Left colon (tissue), 2 donors: ENCODE results near the gene RBM17. TPM values are rescaled to one million over a fixed set of nuclear protein-coding genes. Genes with fewer than 3 reads are reported as not detected.

Source experiments
- ATAC-seq: fragments of 200-7000 bp; cut with Tn5 transposase; one replicate; pipeline ENCODE4 v1.9.1; 2020; ENCODE audit warnings: mild to moderate bottlenecking, moderate library complexity
- DNase-seq, 2 donors: peaks; one replicate each; pipeline ENCODE4 v3.0.0-alpha.2; 2020
- intact Hi-C, 2 donors: fragments of 100-400 bp; cut with DNase I in 1 of 2; cut with micrococcal nuclease in 1 of 2; formaldehyde crosslinking; loops; one replicate each; pipeline versions ENCODE4 v1.11.2 to v1.14.0; 2022; cut with DNase I, micrococcal nuclease
- total RNA-seq, 2 donors: library from RNA; stranded (reverse); fragmentation: NEBNext Ultra II Directional; extraction: Animal tissue kit (Norgen Biotek cat#: 25700); gene quantifications; one replicate each; pipeline ENCODE4 v1.2.1, GENCODE V29; 2021
- donor health status: DM: no; HTN: no; CAD: no.
- donor health status: DM: yes; HTN: yes; CAD: no.

Gene RBM17
- total RNA-seq, 2 donors from 2014 or later = 71.7 to 90.7 TPM

GRCh38 chr10:6071181-6072175 is 17.4 kb upstream of the RBM17 start:
- ATAC-seq = no peak
- no peak for DNase-seq
- intact Hi-C loops = no loop called here

- intact Hi-C loops = no loop called here
- DNase-seq (no peak), ATAC-seq (no peak)
Observed at GRCh38 chr10:6072215-6072934, 16.5 kb upstream of the RBM17 start.

DNA sequence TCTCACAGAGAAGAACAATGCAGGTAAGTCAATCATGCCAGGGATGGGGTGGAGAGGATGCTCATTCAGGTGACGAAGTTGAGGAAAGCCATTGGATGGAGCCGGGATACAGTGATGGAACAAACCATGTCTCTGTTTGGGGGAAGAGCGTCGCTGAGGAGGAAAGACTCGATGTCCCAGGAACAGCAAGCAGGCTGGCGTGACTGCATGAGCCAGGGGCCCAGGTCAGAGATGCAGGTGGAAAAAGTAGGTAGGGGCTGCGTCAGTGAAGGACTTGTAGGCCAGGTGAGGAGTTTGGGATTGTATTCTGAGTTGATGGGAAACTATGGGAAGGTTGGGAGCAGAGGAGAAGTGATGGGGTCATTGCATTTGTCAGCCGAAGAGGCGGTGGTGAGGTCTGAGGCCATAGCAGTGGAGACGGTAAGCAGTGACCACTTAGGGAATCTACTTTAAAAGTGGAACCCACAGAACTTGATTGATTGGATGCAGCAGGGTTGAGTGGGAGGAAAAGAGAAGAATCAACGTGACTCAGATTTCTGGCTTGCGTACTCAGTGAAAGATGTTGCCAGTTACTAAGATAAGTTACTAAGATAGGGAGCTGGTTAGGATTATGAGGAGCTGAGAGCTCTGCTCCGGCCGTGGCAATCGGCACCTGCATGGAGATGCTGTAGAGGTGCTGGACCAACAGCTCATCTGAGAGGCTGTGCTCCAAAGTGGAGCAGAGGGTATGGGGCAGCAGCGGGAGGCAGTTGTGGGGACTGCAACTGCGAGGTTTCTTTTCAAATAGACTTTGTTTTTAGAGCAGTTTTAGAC is 14.1 kb upstream of the RBM17 start:
- intact Hi-C loops = no loop called here
- ATAC-seq (no peak), DNase-seq (no peak)

- no peak for ATAC-seq
- intact Hi-C loops = no loop called here
- no peak for DNase-seq
Observed at GRCh38 chr10:6077071-6077675, 11.7 kb upstream of the RBM17 start.

DNA sequence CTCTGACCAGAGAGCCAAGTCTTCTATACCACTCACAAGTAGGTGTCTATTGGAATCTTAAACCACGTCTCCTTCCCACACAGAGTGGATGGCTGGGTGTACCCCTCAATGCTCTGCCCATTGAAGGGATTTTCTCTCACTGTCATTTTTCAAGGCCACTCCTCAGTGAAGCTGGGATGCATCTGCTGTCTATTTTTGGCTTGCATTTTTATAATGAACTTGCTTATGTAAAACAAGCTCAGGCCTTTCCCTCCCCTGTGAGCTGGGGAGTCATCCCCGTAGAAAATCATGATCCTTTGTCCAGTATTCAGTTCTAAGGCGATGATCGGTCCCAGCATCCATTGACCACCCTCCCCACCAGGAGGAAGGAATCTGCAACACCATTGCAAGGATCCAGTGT is 9.8 kb upstream of the RBM17 start:
- DNase-seq (no peak), ATAC-seq (no peak)
- intact Hi-C loops = no loop called here

- intact Hi-C loops = loop anchor here in 1 of 2 donors (10.0 kb wide), 1 partner anchor 66 kb away; no protein-coding TSS in a partner anchor
- ATAC-seq (no peak), DNase-seq (no peak)
Observed at GRCh38 chr10:6080417-6080973, 8.3 kb upstream of the RBM17 start.

- DNase-seq (no peak), ATAC-seq (no peak)
- intact Hi-C loops = loop anchor here in 1 of 2 donors (10.0 kb wide), 1 partner anchor 68 kb away; no protein-coding TSS in a partner anchor
Observed at GRCh38 chr10:6082496-6083395, 6.1 kb upstream of the RBM17 start.

DNA sequence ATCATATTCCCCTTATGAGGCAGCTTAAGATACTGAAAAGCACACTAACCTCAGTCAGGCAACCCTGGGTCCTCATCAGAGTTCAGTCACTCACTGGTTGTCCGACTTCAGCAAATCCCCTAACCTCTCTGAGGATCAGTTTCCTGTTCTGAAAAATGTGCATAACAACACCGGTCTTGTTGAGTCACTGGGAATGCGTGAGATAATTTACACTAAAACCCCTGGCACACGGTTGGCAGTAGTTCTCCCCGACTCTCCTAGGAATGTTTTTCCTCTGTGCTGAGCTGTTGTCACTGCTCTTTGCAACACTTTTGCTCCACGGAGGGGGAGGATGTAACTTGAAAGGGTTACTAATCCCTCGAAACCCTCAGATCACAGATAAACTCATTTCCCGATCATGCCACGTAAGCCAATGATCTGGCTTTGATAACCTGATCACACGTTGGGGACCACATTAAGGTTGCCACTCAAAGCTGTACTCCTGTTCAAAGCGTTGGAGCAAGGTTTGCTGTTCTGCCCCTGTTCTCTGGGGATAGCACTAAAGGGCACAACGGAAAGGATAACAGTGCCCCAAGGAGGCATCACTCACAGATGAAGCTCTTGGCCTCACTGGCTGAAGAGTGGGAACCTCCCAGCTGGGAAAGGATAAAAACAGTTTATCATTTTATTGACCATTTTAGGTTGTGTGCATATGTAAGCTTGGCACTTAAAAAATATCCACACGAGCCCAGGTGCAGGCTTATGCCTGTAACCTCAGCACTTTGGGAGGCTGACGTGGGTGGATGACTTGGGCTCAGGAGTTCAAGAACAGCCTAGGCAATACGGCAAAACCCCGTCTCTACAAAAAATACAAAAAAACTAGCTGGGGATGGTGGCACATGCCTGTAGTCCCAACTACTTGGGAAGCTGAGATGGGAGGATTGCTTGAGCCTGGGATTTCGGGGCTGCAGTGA is 5.0 kb upstream of the RBM17 start:
- intact Hi-C loops = loop anchor here in 1 of 2 donors (10.0 kb wide), 1 partner anchor 69 kb away; no protein-coding TSS in a partner anchor
- DNase-seq (no peak), ATAC-seq (no peak)

DNA sequence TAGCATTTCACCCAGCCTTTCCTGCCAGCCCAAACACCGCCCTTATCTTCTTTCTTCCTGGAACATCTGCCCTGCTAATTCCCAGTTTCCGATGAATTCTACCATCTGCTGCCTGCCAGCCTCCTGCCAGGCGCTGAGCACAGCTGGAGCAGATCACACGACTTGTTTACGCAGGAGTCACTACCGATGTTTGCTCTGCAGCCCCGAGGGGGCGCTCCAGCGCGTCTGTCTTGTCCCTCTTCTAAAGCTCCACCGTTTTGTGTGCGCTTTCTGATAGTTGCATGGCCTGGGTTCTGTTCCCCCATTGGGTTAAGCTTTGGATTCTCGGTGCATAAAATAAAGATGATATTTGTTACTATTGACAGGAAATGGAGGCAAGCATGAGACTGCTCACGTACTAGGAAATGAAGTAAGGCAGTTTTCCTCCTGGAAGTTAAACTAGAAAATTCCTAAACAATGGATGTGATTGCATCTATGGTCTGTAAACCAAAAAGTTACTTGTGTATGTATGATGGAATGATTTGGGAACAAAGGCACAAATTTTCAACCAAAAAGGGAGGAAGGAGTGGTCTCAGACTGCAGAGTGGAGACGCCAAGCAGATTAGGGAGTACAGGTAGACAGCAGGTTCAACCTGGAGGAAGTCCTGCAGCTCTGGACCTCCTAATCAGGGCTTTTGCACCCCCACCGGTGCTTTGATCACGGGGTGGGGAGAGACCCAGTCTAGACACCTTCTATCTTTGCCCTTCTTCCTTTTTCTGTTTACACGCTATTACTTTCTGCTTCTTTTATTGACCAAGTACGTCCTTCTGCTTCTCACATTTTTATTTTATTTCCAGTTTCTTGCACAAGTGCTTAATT is 2.2 kb upstream of the RBM17 start:
- peak; percentile 88 to 91 for DNase-seq
- intact Hi-C loops = loop anchor here in 1 of 2 donors (10.0 kb wide), 1 partner anchor 72 kb away; no protein-coding TSS in a partner anchor

DNA sequence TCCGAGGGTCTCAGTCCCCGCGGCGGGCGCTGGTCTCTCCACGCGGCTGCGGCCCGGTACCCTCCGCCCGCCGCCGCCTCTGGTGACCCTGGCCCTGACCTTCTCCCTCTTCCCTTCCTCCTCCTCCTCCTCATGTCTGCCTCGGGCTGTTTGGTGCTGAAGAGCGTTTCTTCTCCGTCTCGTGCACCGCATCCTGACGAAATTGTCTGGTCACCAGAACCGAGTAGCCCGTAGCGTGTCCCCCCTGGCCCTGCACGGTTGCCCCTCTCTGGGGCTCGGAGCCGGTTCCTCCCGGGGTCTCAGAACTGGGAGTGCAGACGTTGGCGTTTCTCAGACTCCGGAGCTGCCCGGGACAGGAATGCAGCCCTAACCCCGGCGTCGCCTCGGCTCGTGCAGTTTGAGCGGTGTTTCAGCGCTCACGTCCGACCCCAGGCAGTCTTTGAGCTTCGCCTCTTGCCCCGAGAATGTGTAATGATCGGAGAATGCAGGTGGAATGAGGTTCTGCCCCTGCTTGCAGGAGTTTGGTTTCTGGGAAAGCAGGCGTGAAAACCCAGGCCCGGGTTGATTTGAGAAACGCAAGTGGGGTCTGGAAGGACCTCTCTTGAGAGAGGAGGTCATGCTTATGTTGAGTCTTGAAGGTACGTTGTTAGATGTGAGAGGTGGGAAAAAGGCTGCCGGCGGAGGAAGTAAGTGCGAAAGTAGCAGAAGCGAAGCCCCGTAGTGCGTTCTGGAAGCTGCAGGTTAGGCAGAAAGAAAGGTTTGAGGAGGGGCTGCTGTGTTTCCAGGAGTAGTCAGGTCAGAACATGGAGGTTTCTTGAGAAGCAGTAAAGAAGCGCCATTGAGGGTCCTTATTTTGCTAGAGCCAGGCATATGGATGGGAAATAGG is 743 bp downstream of the RBM17 start:
- intact Hi-C loops = loop anchor here (10.0 kb wide), 2 partner anchors 75 to 315 kb away; no protein-coding TSS in a partner anchor

More for the DNA sequence above, 2.2 kb upstream of the RBM17 start:
- ATAC-seq = peak; percentile 69

GRCh38 chr10:6091630-6092029 is 2.8 kb downstream of the RBM17 start:
- ATAC-seq (no peak), DNase-seq (no peak)
- intact Hi-C loops = loop anchor here in 1 of 2 donors (10.0 kb wide), 1 partner anchor 313 kb away; no protein-coding TSS in a partner anchor

More for the DNA sequence above, 743 bp downstream of the RBM17 start:
- ATAC-seq (peak; percentile 28), DNase-seq (peak in 1 of 2 donors; percentile 42)

DNA sequence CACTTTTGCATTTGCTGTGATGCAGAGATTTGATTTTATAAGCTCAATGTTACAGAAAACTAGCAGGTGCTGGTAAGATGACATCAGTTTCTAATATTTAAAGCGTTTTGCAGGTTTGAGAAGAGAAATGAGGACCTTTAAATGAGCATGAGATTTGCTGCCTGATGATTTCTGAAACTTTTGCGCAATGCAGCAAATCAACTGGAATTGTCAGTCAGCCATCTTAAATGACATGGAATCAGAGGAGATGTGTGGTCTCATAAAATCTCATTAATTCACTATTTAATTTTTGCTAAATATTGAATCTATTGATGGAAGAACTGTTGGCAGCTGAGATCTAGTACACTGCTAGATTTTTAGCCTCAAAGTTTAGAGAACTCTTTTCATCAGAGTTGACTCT is 3.9 kb downstream of the RBM17 start:
- DNase-seq (no peak), ATAC-seq (no peak)
- intact Hi-C loops = loop anchor here in 1 of 2 donors (10.0 kb wide), 1 partner anchor 312 kb away; no protein-coding TSS in a partner anchor

- no peak for ATAC-seq
- no peak for DNase-seq
Observed at GRCh38 chr10:6095810-6096570, 7.2 kb downstream of the RBM17 start.

More at GRCh38 chr10:6095810-6096570, 7.2 kb downstream of the RBM17 start:
- intact Hi-C loops = loop anchor here in 1 of 2 donors (10.0 kb wide), 1 partner anchor 309 kb away; no protein-coding TSS in a partner anchor
